Fibroblast of lung (primary cell): Measurements from ENCODE around the gene CD84.

Experiments used
- EZH2 ChIP-seq: IDR thresholded peaks from 2 replicates; pipeline ENCODE4 v1.5.1; 2012; ENCODE audit warnings: low read length, control low read depth, mild to moderate bottlenecking; ENCODE audit errors: missing control alignments
- TF ChIP-seq, protein P1 (sequence below), 2 donors: IDR thresholded peaks in 1 of 2; conservative IDR thresholded peaks in 1 of 2; 1 replicate in 1 of 2; 2 replicates in 1 of 2; pipeline ENCODE4 v1.5.1; 2011 to 2012; ENCODE audit warnings: low read length in 2 of 2, control low read depth in 1 of 2, inconsistent platforms in 1 of 2, low read depth in 1 of 2, mild to moderate bottlenecking in 1 of 2

DNA sequence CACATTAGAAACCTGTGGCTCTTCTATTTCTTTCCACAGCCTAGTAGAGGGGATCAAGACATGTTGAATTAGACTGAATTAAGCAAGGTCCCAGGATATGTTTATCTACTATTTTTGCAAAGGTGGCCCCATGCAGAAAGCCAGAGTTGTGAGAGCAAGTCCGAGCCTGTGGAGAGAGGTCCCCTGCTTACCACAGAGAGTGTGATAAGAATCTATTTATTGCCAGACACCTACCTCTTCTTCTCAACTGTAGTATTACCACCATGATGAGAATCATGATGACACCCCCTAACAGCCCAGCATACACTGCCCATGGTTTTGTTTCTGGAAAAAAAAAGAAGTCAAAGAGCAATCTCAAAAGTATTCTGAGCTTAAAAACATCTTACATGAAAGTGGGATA is 44.6 kb upstream of the CD84 start:
- TF ChIP-seq, protein P1, sequence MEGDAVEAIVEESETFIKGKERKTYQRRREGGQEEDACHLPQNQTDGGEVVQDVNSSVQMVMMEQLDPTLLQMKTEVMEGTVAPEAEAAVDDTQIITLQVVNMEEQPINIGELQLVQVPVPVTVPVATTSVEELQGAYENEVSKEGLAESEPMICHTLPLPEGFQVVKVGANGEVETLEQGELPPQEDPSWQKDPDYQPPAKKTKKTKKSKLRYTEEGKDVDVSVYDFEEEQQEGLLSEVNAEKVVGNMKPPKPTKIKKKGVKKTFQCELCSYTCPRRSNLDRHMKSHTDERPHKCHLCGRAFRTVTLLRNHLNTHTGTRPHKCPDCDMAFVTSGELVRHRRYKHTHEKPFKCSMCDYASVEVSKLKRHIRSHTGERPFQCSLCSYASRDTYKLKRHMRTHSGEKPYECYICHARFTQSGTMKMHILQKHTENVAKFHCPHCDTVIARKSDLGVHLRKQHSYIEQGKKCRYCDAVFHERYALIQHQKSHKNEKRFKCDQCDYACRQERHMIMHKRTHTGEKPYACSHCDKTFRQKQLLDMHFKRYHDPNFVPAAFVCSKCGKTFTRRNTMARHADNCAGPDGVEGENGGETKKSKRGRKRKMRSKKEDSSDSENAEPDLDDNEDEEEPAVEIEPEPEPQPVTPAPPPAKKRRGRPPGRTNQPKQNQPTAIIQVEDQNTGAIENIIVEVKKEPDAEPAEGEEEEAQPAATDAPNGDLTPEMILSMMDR (conservative IDR thresholded peaks at IDR 0.05 in 1 of 2, IDR thresholded peaks at IDR 0.05 in 1 of 2; ENCODE audit: low read depth in 1 of 2, low read length in 2 of 2): no peak
- TF ChIP-seq EZH2: no peak
